ENCODE measurements around the gene CTDSPL.

CTDSPL gene

GRCh38 chr3:37991109-37991508 is 129.4 kb downstream of the CTDSPL start:
- DNase-seq, result no peak

GRCh38 chr3:37991823-37992222 is 130.1 kb downstream of the CTDSPL start:
- peak; percentile 17 for DNase-seq

- DNase-seq, result peak; percentile 14
Observed at GRCh38 chr3:37992271-37993066, 130.8 kb downstream of the CTDSPL start.

- DNase-seq, result peak; percentile 14
Observed at GRCh38 chr3:37993067-37993455, 131.4 kb downstream of the CTDSPL start.

GRCh38 chr3:37993460-37993819 is 131.8 kb downstream of the CTDSPL start:
- DNase-seq, result no peak

- DNase-seq, result peak; percentile 62
Observed at GRCh38 chr3:37993820-37994638, 132.3 kb downstream of the CTDSPL start.

GRCh38 chr3:37994639-37994972 is 132.9 kb downstream of the CTDSPL start:
- DNase-seq, result no peak

- DNase-seq, result peak; percentile 22
Observed at GRCh38 chr3:37995652-37996641, 134.3 kb downstream of the CTDSPL start.

- peak; percentile 80 for DNase-seq
Observed at GRCh38 chr3:37996785-37997301, 135.2 kb downstream of the CTDSPL start.

- no peak for DNase-seq
Observed at GRCh38 chr3:37997342-37997741, 135.7 kb downstream of the CTDSPL start.

- peak; percentile 24 for DNase-seq
Observed at GRCh38 chr3:37997791-37998370, 136.2 kb downstream of the CTDSPL start.

- DNase-seq, result peak; percentile 16
Observed at GRCh38 chr3:37999836-38000235, 138.2 kb downstream of the CTDSPL start.

- peak; percentile 17 for DNase-seq
Observed at GRCh38 chr3:38000242-38000916, 138.7 kb downstream of the CTDSPL start.

- DNase-seq, result peak; percentile 17
Observed at GRCh38 chr3:38000965-38001455, 139.3 kb downstream of the CTDSPL start.

- peak; percentile 18 for DNase-seq
Observed at GRCh38 chr3:38001456-38002081, 139.9 kb downstream of the CTDSPL start.

GRCh38 chr3:38002291-38002876 is 140.7 kb downstream of the CTDSPL start:
- peak; percentile 14 for DNase-seq

- DNase-seq, result no peak
Observed at GRCh38 chr3:38002940-38003339, 141.3 kb downstream of the CTDSPL start.

GRCh38 chr3:38003371-38003816 is 141.7 kb downstream of the CTDSPL start:
- peak; percentile 74 for DNase-seq

- DNase-seq, result no peak
Observed at GRCh38 chr3:38003817-38004414, 142.2 kb downstream of the CTDSPL start.

All from activated T-cell treated with anti-CD3 and anti-CD28 coated beads, Interleukin-2, amount 50 U/mL, for 1 hour (primary cell).